H1 (cell line): ENCODE data around the gene FCGBP. TPM values are rescaled to one million over a fixed set of nuclear protein-coding genes. Genes with fewer than 3 reads are reported as not detected.

Source experiments
- CTCF ChIA-PET: fragments of 300-600 bp; sonication (Branson Sonifier 250); formaldehyde crosslinking; loops from one replicate; lab custom pipeline; 2021; ENCODE audit not compliant: partially characterized antibody; lab: Charles Lee
- POLR2A ChIA-PET: fragments of 300-600 bp; sonication (Branson Sonifier 250); formaldehyde crosslinking; loops from one replicate; lab custom pipeline; 2021; ENCODE audit warnings: inconsistent platforms; ENCODE audit not compliant: partially characterized antibody; lab: Charles Lee
- DNase-seq, 2 experiments: peaks; one replicate each; pipeline versions ENCODE4 v3.0.0 to v3.0.0-alpha.2; 2010 to 2022; ENCODE audit warnings: low spot score in 2 of 2, low read depth in 1 of 2, mixed read lengths in 1 of 2
- FAIRE-seq: peaks from 2 replicates; lab custom pipeline; 2011; peaks lifted over from hg19 to GRCh38; lab: Jason Lieb, UNC
- H2AFZ ChIP-seq: 2 replicates; pipeline ENCODE4 v1.8.1; 2012; ENCODE audit warnings: low read length, inconsistent platforms
- H2AK5ac ChIP-seq: 2 replicates; pipeline ENCODE4 v1.6.1; 2013; ENCODE audit warnings: low read depth, low read length
- H2BK120ac ChIP-seq: replicated peaks from 2 replicates; pipeline ENCODE3; 2013; ENCODE audit warnings: low read depth, low read length, inconsistent platforms
- H2BK12ac ChIP-seq: 2 replicates; pipeline ENCODE4 v1.6.1; 2013; ENCODE audit warnings: low read depth, low read length
- H2BK15ac ChIP-seq: 2 replicates; pipeline ENCODE4 v1.6.1; 2013; ENCODE audit warnings: low read length
- H2BK20ac ChIP-seq: 2 replicates; pipeline ENCODE4 v1.6.1; 2013; ENCODE audit warnings: low read length
- H2BK5ac ChIP-seq: 2 replicates; pipeline ENCODE4 v1.6.1; 2013; ENCODE audit warnings: low read depth, low read length
- H3K14ac ChIP-seq: 2 replicates; pipeline ENCODE4 v1.6.1; 2013; ENCODE audit warnings: inconsistent platforms; ENCODE audit not compliant: insufficient read length
- H3K18ac ChIP-seq: 2 replicates; pipeline ENCODE4 v1.6.1; 2013; ENCODE audit warnings: low read length; ENCODE audit errors: extremely low read depth
- H3K23ac ChIP-seq: 2 replicates; pipeline ENCODE4 v1.6.1; 2013; ENCODE audit warnings: inconsistent platforms; ENCODE audit not compliant: insufficient read length
- H3K23me2 ChIP-seq: 2 replicates; pipeline ENCODE4 v1.6.1; 2013; ENCODE audit warnings: low read depth, low read length
- H3K27ac ChIP-seq: 2 replicates; pipeline ENCODE4 v1.6.1; 2011; ENCODE audit warnings: low read depth, low read length, inconsistent platforms
- H3K27me3 ChIP-seq, 4 experiments: replicated peaks in 1 of 4; 1 replicate in 1 of 4; 2 replicates in 3 of 4; pipeline versions ENCODE4 v1.6.1 to v1.8.1; 2011 to 2013; ENCODE audit warnings: low read length in 3 of 4, mild to moderate bottlenecking in 3 of 4, inconsistent platforms in 2 of 4, mixed read lengths in 2 of 4, moderate library complexity in 1 of 4; ENCODE audit not compliant: control insufficient read depth in 3 of 4, insufficient read depth in 3 of 4; ENCODE audit errors: extremely low read depth in 1 of 4
- H3K36me3 ChIP-seq, 4 experiments: 2 replicates each; pipeline versions ENCODE4 v1.6.1 to v1.8.1; 2011 to 2013; ENCODE audit warnings: mild to moderate bottlenecking in 4 of 4, low read length in 3 of 4, moderate library complexity in 2 of 4, control low read depth in 1 of 4, inconsistent platforms in 1 of 4; ENCODE audit not compliant: insufficient read depth in 4 of 4, control insufficient read depth in 2 of 4
- H3K4ac ChIP-seq: replicated peaks from 2 replicates; pipeline ENCODE3; 2013; ENCODE audit warnings: low read length, low read depth, mixed read lengths, inconsistent platforms; ENCODE audit not compliant: insufficient read length
- H3K4me1 ChIP-seq, 4 experiments: replicated peaks in 1 of 4; 1 replicate in 1 of 4; 2 replicates in 3 of 4; pipeline versions ENCODE4 v1.6.1 to v1.8.1; 2011 to 2013; ENCODE audit warnings: low read length in 3 of 4, inconsistent platforms in 2 of 4, mixed read lengths in 1 of 4; ENCODE audit not compliant: insufficient read depth in 4 of 4, control insufficient read depth in 3 of 4
- H3K4me2 ChIP-seq, 2 experiments: 2 replicates each; pipeline versions ENCODE4 v1.6.1 to v1.8.1; 2011 to 2013; ENCODE audit warnings: low read depth in 2 of 2, low read length in 2 of 2, control low read depth in 1 of 2, inconsistent platforms in 1 of 2, mild to moderate bottlenecking in 1 of 2; ENCODE audit not compliant: insufficient read depth in 1 of 2
- H3K4me3 ChIP-seq, 4 experiments: fragments of 200-600, 300-600 bp in 1 of 4; sonication (generic), shearing (Covaris generic), sonication (Bioruptor Twin) in 1 of 4; 2 replicates each; pipeline versions ENCODE4 v1.5.1 to v1.8.1; 2011 to 2016; ENCODE audit warnings: low read length in 4 of 4, low read depth in 3 of 4, control low read depth in 2 of 4, inconsistent platforms in 2 of 4, mild to moderate bottlenecking in 2 of 4, mixed read lengths in 1 of 4, moderate library complexity in 1 of 4; ENCODE audit not compliant: insufficient read depth in 2 of 4; ENCODE audit errors: extremely low read depth in 1 of 4
- H3K56ac ChIP-seq: replicated peaks from 2 replicates; pipeline ENCODE3; 2013; ENCODE audit warnings: low read depth, mild to moderate bottlenecking, mixed read lengths, low read length, inconsistent platforms; ENCODE audit not compliant: insufficient read length
- H3K79me1 ChIP-seq: 2 replicates; pipeline ENCODE4 v1.6.1; 2013; ENCODE audit warnings: low read depth, low read length, control low read depth
- H3K79me2 ChIP-seq, 2 experiments: 2 replicates each; pipeline versions ENCODE4 v1.6.1 to v1.8.1; 2012 to 2013; ENCODE audit warnings: low read length in 2 of 2, mild to moderate bottlenecking in 2 of 2, inconsistent platforms in 1 of 2; ENCODE audit not compliant: insufficient read depth in 2 of 2, control insufficient read depth in 1 of 2
- H3K9ac ChIP-seq, 4 experiments: replicated peaks in 1 of 4; 1 replicate in 1 of 4; 2 replicates in 3 of 4; pipeline versions ENCODE4 v1.6.1 to v1.8.1; 2011 to 2013; ENCODE audit warnings: low read depth in 3 of 4, low read length in 3 of 4, control low read depth in 2 of 4, mild to moderate bottlenecking in 2 of 4, moderate library complexity in 2 of 4, inconsistent platforms in 1 of 4; ENCODE audit errors: extremely low read depth in 1 of 4
- H3K9me3 ChIP-seq, 2 experiments: 2 replicates each; pipeline versions ENCODE4 v1.6.1 to v1.8.1; 2012 to 2013; ENCODE audit warnings: mild to moderate bottlenecking in 2 of 2, moderate library complexity in 2 of 2, control low read depth in 1 of 2, inconsistent platforms in 1 of 2, low read depth in 1 of 2, low read length in 1 of 2, mixed read lengths in 1 of 2; ENCODE audit not compliant: insufficient read depth in 2 of 2
- H4K20me1 ChIP-seq, 2 experiments: replicated peaks in 1 of 2; 2 replicates each; pipeline versions ENCODE3 to v1.8.1; 2011 to 2013; ENCODE audit warnings: inconsistent platforms in 2 of 2, low read length in 2 of 2, mild to moderate bottlenecking in 1 of 2; ENCODE audit not compliant: insufficient read depth in 2 of 2, control insufficient read depth in 1 of 2
- H4K5ac ChIP-seq: 2 replicates; pipeline ENCODE4 v1.6.1; 2013; ENCODE audit warnings: low read length, low read depth, mixed read lengths, inconsistent platforms; ENCODE audit not compliant: insufficient read length
- H4K8ac ChIP-seq: 2 replicates; pipeline ENCODE4 v1.8.0; 2013; ENCODE audit warnings: mild to moderate bottlenecking, moderate library complexity, low read length, inconsistent platforms; ENCODE audit not compliant: insufficient read depth; ENCODE audit errors: extremely low read depth
- H4K91ac ChIP-seq: replicated peaks from 2 replicates; pipeline ENCODE3; 2013; ENCODE audit warnings: low read length, mixed read lengths, inconsistent platforms; ENCODE audit not compliant: insufficient read length
- BRCA1 ChIP-seq: IDR thresholded peaks from 2 replicates; pipeline ENCODE4 v1.6.1; 2012; ENCODE audit warnings: low read depth, low read length, improper control_type of control experiment
- WGBS, 2 experiments: shearing (Covaris generic) in 1 of 2; methylation state at CpG; one replicate each; pipeline versions ENCODE4 v1.1.6 to v1.1.7; 2013 to 2015; ENCODE audit warnings: low lambda C conversion rate in 2 of 2, mixed read lengths in 2 of 2, inconsistent platforms in 1 of 2, low coverage in 1 of 2, missing lambda C conversion rate in 1 of 2; ENCODE audit not compliant: insufficient replicate concordance in 2 of 2, insufficient coverage in 1 of 2, insufficient read length in 1 of 2; ENCODE audit errors: extremely low coverage in 1 of 2, missing lambda C conversion rate in 1 of 2; 5-methylcytosine and 5-hydroxymethylcytosine counted together
- polyA plus RNA-seq, 7 experiments: library from polyadenylated mRNA; depleted of rRNA in 3 of 7; stranded (reverse) in 5 of 7; unstranded in 2 of 7; fragments of >200 nt in 5 of 7; fragments of 200-250 nt in 2 of 7; gene quantifications; 1 replicate in 5 of 7; 2 replicates in 1 of 7; 4 replicates in 1 of 7; pipeline versions ENCODE4 v1.2.1 to v1.2.3, GENCODE V29; 2011 to 2013; ENCODE audit warnings: missing spikeins in 2 of 7, mixed read lengths in 2 of 7
- total RNA-seq: library from RNA; stranded (reverse); fragmentation: NEBNext Ultra II Directional; extraction: Animal tissue kit (Norgen Biotek cat#: 25700); gene quantifications from 2 replicates; pipeline ENCODE4 v1.2.1, GENCODE V29; 2021
- TF ChIP-seq, protein P1 (sequence below): IDR thresholded peaks from 2 replicates; pipeline ENCODE4 v1.6.1; 2012; ENCODE audit warnings: low read length, inconsistent platforms

FCGBP gene
- total and polyA plus RNA-seq, 2 of the 8 experiments (the other 6 are each of a cell fraction or from before 2014, with no cell fraction given): 1.1 to 3.1 TPM

DNA sequence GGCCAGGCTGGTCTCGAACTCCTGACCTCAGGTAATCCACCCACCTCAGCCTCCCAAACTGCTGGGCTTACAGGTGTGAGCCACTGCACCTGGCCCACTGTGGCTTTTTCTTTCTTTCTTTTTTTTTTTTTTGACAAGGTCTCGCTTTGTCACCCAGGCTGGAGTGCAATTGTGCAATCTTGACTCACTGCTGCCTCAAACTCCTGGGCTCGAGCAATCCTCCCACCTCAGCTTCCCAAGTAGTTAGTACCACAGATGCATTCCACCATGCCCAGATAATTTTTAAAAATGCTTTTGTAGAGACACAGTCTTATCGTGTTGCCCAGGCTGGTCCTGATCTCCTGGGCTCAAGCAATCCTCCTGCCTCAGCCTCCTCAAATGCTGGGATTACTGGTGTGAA is 12.1 kb upstream of the FCGBP start:
- no peak overlapping the region for H4K91ac ChIP-seq
- H3K23me2 ChIP-seq: no peaks in the 10 kb centered on the region
- FAIRE-seq: no peak
- no peak overlapping the region for H2BK15ac ChIP-seq
- no peak overlapping the region for H2BK12ac ChIP-seq
- no peak overlapping the region for H2AK5ac ChIP-seq
- H3K27ac ChIP-seq: no peak overlapping the region
- 91% methylated on average over 3 of the region's 4 CpGs; no CpG with 5 or more reads in 1 of the 2 experiments for whole genome bisulfite sequencing, 2 experiments
- H2BK20ac ChIP-seq: no peak overlapping the region
- CTCF ChIA-PET: interaction anchor here (1.0 kb wide), 1 partner anchor 9 kb away, joined by 3 read pairs; no protein-coding TSS in a partner anchor
- H3K9me3 ChIP-seq: no peaks in the 10 kb centered on the region
- H3K23ac ChIP-seq: no peak overlapping the region
- H3K4me1 ChIP-seq: no peaks in the 10 kb centered on the region
- no peak overlapping the region for H3K18ac ChIP-seq
- no peak overlapping the region for H2BK5ac ChIP-seq
- TF ChIP-seq, protein P1, sequence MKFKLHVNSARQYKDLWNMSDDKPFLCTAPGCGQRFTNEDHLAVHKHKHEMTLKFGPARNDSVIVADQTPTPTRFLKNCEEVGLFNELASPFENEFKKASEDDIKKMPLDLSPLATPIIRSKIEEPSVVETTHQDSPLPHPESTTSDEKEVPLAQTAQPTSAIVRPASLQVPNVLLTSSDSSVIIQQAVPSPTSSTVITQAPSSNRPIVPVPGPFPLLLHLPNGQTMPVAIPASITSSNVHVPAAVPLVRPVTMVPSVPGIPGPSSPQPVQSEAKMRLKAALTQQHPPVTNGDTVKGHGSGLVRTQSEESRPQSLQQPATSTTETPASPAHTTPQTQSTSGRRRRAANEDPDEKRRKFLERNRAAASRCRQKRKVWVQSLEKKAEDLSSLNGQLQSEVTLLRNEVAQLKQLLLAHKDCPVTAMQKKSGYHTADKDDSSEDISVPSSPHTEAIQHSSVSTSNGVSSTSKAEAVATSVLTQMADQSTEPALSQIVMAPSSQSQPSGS: no peak
- no peak for TF ChIP-seq BRCA1
- no peak for DNase-seq
- no peak overlapping the region for H4K5ac ChIP-seq
- H4K8ac ChIP-seq: peak overlapping the region; percentile 21; the same call in 1 of the 2 replicates
- H3K4ac ChIP-seq: no peak overlapping the region
- no peak overlapping the region for H3K56ac ChIP-seq
- H3K4me2 ChIP-seq: no peak overlapping the region
- H2BK120ac ChIP-seq: no peak overlapping the region
- no peaks in the 10 kb centered on the region for H4K20me1 ChIP-seq
- H3K27me3 ChIP-seq: no peaks in the 10 kb centered on the region
- no peak overlapping the region for H2AFZ ChIP-seq
- H3K4me3 ChIP-seq: no peak overlapping the region
- no peaks in the 10 kb centered on the region for H3K79me1 ChIP-seq
- no peaks in the 10 kb centered on the region for H3K79me2 ChIP-seq
- no peak overlapping the region for H3K9ac ChIP-seq
- H3K36me3 ChIP-seq: no peaks in the 10 kb centered on the region
- no peak overlapping the region for H3K14ac ChIP-seq
- POLR2A ChIA-PET: interaction anchor here (1.2 kb wide), 1 partner anchor 15 kb away, joined by 3 read pairs; no protein-coding TSS in a partner anchor
